T-helper 2 cell (primary cell): Measurements from ENCODE around the gene SPATA3.

Source experiments
- DNase-seq, 5 experiments: peaks; one replicate each; pipeline versions ENCODE4 v3.0.0 to v3.0.0-alpha.2; 2012 to 2022

SPATA3 gene

DNA sequence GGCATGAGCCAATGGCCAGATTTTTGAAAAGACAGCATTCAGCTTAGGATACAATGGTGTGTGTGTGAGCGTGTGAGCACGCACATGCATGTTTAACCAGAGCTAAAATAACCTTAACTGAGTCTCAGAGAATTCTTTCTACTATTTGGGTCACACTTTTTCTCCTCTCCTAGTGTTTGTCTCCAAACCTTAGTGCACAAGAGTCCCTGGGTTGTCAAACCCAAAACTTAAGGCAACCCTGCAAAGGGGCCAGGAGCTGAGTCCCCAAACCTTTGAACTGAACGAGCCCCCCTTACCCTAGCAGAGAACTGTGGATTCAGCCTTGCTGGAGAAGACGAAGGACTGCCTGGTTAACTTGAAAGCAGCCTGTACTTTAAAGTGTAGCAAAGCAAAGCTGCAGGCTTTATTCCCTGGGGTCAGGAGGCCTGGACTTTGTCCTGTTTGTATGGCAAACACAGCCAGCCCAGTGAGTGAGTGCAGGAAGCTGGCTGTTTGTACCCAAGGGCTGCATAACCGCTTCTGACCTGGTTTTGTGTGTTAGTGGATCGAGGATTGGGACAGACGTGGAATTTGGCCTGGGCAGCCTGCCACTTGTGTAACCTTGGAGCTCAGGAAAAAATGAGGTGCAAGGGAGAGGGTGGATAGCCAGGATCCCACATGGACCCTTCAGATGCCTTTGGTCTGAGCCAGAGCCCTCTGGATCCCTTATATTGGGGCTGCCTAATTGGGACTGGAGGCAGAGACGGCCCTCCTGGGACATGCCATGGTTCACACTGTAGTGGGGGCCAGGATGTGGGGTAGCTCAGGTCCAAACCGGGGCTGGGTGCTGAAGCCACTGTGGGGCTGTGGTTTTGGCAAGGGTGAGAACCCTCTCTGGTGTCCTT lies 54.3 kb downstream of the SPATA3 start:
- DNase-seq = no peak

DNA sequence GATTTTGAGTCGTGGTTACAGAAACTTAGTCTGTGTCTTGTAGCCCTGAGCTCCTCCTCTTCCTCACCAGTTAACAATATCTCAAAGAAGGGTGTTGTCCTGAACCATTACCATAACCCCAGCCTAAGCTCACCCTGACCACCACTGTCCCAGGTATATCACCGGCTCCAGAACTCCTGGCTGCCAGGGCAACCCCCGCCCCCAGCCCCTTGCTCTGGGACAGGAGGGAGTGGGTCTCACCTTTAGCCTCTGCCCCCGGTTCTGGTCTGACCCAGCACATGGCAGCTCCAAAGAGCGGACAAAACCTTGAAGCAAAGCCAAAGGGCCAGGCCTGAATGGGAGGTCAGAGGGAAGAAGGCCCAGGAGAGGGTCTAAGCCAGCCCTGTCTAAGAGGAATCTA lies 55.2 kb downstream of the SPATA3 start:
- no peak for DNase-seq

DNA sequence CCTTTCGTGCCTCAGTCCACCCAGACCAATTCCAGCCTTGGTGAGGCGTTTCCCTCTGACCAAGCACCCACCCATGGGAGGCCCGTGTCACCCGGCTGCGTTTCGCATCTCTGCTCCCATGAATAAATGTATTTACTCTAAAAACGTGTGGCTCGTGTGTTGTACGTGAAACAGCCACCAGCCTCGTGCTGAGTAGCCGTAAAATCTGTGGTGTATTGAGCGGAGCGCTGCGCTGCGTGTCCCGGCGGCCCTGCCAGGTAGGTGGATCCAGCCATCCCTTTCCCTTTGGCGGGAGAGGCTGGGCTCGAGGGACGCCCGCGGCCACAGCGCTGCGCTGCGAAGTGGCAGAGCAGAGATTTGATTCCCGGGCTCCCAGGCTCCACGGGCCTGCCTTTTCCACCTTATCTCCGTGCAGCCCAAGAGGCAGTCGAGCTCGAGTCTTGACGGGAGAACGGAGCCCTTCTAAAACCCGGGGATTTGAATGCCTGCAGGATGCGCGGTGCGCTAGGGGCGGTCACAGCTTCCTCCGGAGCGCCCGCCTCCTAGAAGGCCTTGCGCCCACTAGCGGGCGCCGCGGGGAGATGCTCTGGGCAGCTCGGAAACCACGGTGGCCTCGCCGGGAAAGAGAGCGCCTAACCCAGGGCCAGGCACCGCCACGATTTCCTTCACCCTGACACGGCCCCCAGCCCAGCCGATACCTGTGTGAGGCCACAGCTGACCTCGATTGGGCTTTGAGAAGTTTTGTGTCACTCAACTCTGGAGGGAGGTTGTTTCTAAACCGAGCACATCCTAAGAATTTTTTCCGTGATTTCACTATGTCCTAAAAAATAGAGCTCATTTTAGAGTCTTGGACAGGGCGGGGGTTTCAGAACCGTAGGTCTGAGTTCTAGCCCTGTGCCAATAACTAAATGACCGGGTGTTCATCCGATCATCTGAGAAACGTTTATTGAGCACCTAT lies 56.9 kb downstream of the SPATA3 start:
- DNase-seq = peak; percentile 66 to 89 (median 72)

GRCh38 chr2:231053846-231054245 lies 57.9 kb downstream of the SPATA3 start:
- DNase-seq = peak in 1 of 5 experiments; percentile 35

DNA sequence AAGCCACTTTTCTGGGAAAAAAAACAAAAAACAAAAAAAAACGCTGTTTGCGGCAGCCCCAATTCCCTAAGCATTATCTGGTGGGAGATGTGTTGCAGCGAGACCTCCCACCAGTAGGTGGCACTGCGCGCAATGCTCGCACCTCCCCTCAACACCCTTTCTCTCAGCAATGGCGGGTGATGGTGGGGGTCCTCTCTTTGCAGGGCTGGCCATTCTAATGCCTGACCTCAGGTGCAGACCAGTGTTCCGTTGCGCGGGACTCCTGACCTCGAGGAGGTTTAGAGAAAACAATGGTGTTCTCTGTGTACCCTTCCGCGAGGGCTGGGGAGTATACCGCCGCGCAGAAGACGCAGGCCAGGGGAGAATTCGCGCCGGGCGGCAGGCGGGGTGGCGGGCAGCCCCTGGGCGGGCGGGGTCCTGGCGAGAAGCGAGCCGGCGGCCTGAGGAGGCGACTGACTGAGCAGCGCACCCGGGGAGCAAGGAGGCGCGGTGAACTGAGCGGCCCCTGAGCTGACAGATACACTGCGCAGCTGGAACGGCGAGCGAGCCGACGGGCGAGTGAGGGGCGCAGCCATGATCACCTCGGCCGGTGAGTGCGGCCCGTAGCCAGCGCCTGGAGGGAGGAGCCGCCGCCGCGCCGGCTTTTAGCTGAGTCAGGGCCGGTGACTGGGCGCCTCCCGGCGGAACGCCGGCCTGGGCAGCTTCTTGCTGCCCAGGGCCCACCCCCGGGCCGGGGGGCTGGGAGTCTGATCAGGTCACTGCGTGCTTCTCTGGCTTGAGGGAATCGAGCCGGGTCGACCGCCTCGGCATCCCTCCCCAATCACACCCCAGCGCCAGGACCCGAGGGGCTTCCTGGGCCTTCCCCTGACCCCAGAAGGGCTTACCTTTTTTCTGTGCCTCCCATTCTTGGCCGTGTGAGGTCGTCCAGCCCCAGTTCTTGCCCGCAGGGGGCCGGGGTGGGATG lies 60.8 kb downstream of the SPATA3 start, which contains the start of gene PSMD1:
Gene PSMD1, plus strand, starts transcription at position 415 of the 964 bp plus-strand sequence. Its CDS starts 159 bp downstream, at position 574.
- peak; percentile 84 to 95 (median 89) for DNase-seq

GRCh38 chr2:231057590-231057989 lies 61.7 kb downstream of the SPATA3 start:
- DNase-seq = no peak
